GM12878 (cell line): ENCODE measurements around the gene OR1B1. TPM values are rescaled to one million over a fixed set of nuclear protein-coding genes. Genes with fewer than 3 reads are reported as not detected.
A peak's percentile ranks its signal among the peaks of the same experiment; 100 is the strongest.

Source experiments
- ATAC-seq: fragments of 200-7000 bp; cut with Tn5 transposase; 3 replicates; pipeline ENCODE4 v1.9.1; 2020; ENCODE audit warnings: mild to moderate bottlenecking, moderate library complexity
- BruUV-seq: library from RNA; stranded (reverse); fragments of 400-500 nt; replicated peaks from 2 replicates; lab custom pipeline; 2021; lab: Mats Ljungman, UMichigan
- CTCF ChIA-PET: fragments of 300-600 bp; sonication (Branson Sonifier 250); formaldehyde crosslinking; extraction: SDS; loops from one replicate; lab custom pipeline; 2021; ENCODE audit warnings: inconsistent platforms; lab: Yijun Ruan, JAX
- POLR2A ChIA-PET: fragments of 350-600 bp; formaldehyde crosslinking; extraction: SDS; loops from one replicate; lab custom pipeline; 2021; ENCODE audit warnings: inconsistent platforms; lab: Charles Lee
- RAD21 ChIA-PET: fragments of 300-600 bp; sonication (Branson Sonifier 250); formaldehyde crosslinking; loops from one replicate; lab custom pipeline; 2023; ENCODE audit warnings: antibody characterized with exemption; ENCODE audit not compliant: unreplicated experiment; lab: Charles Lee
- SMC1A ChIA-PET: fragments of 300-600 bp; sonication (Branson Sonifier 250); formaldehyde crosslinking; loops from one replicate; lab custom pipeline; 2023; ENCODE audit not compliant: unreplicated experiment, uncharacterized antibody; lab: Charles Lee
- DNase-seq: peaks from one replicate; pipeline ENCODE4 v3.0.0-alpha.2; 2011; ENCODE audit warnings: low read depth, low spot score
- FAIRE-seq: peaks from 3 replicates; lab custom pipeline; 2011; peaks lifted over from hg19 to GRCh38; lab: Jason Lieb, UNC
- H2AFZ ChIP-seq: 2 replicates; pipeline ENCODE4 v1.6.0; 2011; ENCODE audit warnings: low read depth, low read length, control low read depth; ENCODE audit not compliant: control insufficient read depth
- H3K27ac ChIP-seq: 2 replicates; pipeline ENCODE4 v1.5.1; 2011; ENCODE audit warnings: control low read depth; ENCODE audit not compliant: control insufficient read depth, insufficient read depth
- H3K27me3 ChIP-seq, 2 experiments: replicated peaks in 1 of 2; 2 replicates each; pipeline versions ENCODE4 v1.6.0 to v1.6.1; 2011; ENCODE audit warnings: low read length in 1 of 2; ENCODE audit not compliant: control insufficient read depth in 2 of 2, insufficient read depth in 2 of 2
- H3K36me3 ChIP-seq, 2 experiments: 2 replicates each; pipeline ENCODE4 v1.5.1; 2011; ENCODE audit warnings: low read length in 1 of 2; ENCODE audit not compliant: control insufficient read depth in 2 of 2, insufficient read depth in 2 of 2
- H3K4me1 ChIP-seq: 2 replicates; pipeline ENCODE4 v1.6.1; 2011; ENCODE audit warnings: mild to moderate bottlenecking, low read length, moderate library complexity, mixed read lengths; ENCODE audit not compliant: control insufficient read depth, insufficient read depth
- H3K4me2 ChIP-seq: 2 replicates; pipeline ENCODE4 v1.6.0; 2011; ENCODE audit warnings: control low read depth; ENCODE audit not compliant: control insufficient read depth, insufficient read depth
- H3K4me3 ChIP-seq: fragments of 200-600 bp; sonication (generic); 2 replicates; pipeline ENCODE4 v1.5.1; 2016
- H3K79me2 ChIP-seq: 2 replicates; pipeline ENCODE4 v1.6.0; 2011; ENCODE audit warnings: low read length; ENCODE audit not compliant: control insufficient read depth, insufficient read depth
- H3K9ac ChIP-seq: 2 replicates; pipeline ENCODE4 v1.8.0; 2011; ENCODE audit warnings: low read length, control low read depth, mixed read lengths; ENCODE audit not compliant: control insufficient read depth, insufficient read depth
- H3K9me3 ChIP-seq: replicated peaks from 3 replicates; pipeline ENCODE4 v1.5.1; 2011; ENCODE audit warnings: mild to moderate bottlenecking, low read length; ENCODE audit not compliant: control insufficient read depth, insufficient read depth
- H4K20me1 ChIP-seq: 2 replicates; pipeline ENCODE4 v1.6.0; 2011; ENCODE audit not compliant: control insufficient read depth, insufficient read depth
- CBX5 ChIP-seq: sonication (generic); IDR thresholded peaks from 2 replicates; pipeline ENCODE4 v1.6.1; 2016; ENCODE audit warnings: low read depth, moderate library complexity, mild to moderate bottlenecking, inconsistent platforms
- in situ Hi-C: fragments of 300-500 bp; cut with MboI; formaldehyde crosslinking; loops from 9 replicates; pipeline ENCODE4 v1.14.3; 2018; ENCODE audit warnings: mixed read lengths
- intact Hi-C: fragments of 100-400 bp; cut with micrococcal nuclease; formaldehyde crosslinking; loops from one replicate; pipeline ENCODE4 v1.14.2; 2022; ENCODE audit not compliant: unreplicated experiment
- polyA plus RNA-seq, 11 experiments: library from polyadenylated mRNA; depleted of rRNA in 4 of 11; unstranded in 6 of 11; stranded (reverse) in 5 of 11; fragments of >200 nt; fragmentation: Nextera tagmentation in 4 of 11; fragmentation: Illumina TruSeq in 1 of 11; extraction: Ambion mirVana in 4 of 11; extraction: Trizol in 1 of 11; gene quantifications; 1 replicate in 1 of 11; 2 replicates in 10 of 11; pipeline versions ENCODE4 v1.2.1 to v1.2.3, GENCODE V29; 2011 to 2016; ENCODE audit warnings: inconsistent platforms in 2 of 11, missing spikeins in 2 of 11, low read depth in 1 of 11
- total RNA-seq, 4 experiments: library from RNA; depleted of rRNA in 3 of 4; stranded (reverse); fragments of >200 nt in 3 of 4; fragmentation: Illumina TruSeq in 1 of 4; extraction: Trizol in 1 of 4; gene quantifications; 2 replicates each; pipeline versions ENCODE4 v1.2.1 to v1.2.3, GENCODE V29; 2013 to 2021
- TF ChIP-seq, protein P1 (sequence below): IDR thresholded peaks from 2 replicates; pipeline ENCODE4 v1.6.1; 2012; ENCODE audit warnings: improper control_type of control experiment, low read depth, low read length; ENCODE audit not compliant: insufficient replicate concordance
- TF ChIP-seq, protein P2 (sequence below): fragments of 150-350 bp; IDR thresholded peaks from 2 replicates; pipeline ENCODE4 v1.6.1; 2016; ENCODE audit warnings: low read depth, low read length

OR1B1 gene
- total and polyA plus RNA-seq, 10 of the 15 experiments (the other 5 are each of a cell fraction or from before 2014, with no cell fraction given): not detected

DNA sequence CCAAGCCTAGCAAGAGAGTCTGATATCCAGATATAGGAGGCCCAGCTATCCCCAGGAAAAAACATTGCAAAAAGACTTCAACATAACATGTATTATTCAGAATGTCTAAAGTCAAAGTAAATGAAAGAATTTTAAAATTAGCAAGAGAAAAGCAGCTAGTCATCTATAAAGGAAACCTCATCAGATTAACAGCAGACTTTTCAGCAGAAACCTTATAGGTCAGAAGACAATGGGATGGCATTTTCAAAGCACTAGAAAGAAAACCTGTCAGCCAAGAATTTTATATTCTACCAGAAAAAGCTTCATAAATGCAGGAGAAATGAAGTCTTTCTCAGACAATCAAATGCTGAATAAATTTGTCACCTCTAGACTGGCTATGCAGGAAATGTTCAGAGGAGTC is 27.4 kb upstream of the OR1B1 start:
- H3K4me1 ChIP-seq: no peaks in the 10 kb centered on the region
- DNase-seq (no peak), FAIRE-seq (no peak), ATAC-seq (no peak)
- BruUV-seq: no TSS peak
- H3K27ac ChIP-seq: no peak overlapping the region
- no peaks in the 10 kb centered on the region for H3K27me3 ChIP-seq
- H3K4me2 ChIP-seq: no peak overlapping the region
- SMC1A ChIA-PET: no interaction called here
- intact Hi-C loops: no loop called here
- H4K20me1 ChIP-seq: no peaks in the 10 kb centered on the region
- no peak overlapping the region for H2AFZ ChIP-seq
- no peak overlapping the region for H3K9ac ChIP-seq
- in situ Hi-C loops: no loop called here
- no peaks in the 10 kb centered on the region for H3K79me2 ChIP-seq
- POLR2A ChIA-PET: no interaction called here
- TF ChIP-seq, protein P1, sequence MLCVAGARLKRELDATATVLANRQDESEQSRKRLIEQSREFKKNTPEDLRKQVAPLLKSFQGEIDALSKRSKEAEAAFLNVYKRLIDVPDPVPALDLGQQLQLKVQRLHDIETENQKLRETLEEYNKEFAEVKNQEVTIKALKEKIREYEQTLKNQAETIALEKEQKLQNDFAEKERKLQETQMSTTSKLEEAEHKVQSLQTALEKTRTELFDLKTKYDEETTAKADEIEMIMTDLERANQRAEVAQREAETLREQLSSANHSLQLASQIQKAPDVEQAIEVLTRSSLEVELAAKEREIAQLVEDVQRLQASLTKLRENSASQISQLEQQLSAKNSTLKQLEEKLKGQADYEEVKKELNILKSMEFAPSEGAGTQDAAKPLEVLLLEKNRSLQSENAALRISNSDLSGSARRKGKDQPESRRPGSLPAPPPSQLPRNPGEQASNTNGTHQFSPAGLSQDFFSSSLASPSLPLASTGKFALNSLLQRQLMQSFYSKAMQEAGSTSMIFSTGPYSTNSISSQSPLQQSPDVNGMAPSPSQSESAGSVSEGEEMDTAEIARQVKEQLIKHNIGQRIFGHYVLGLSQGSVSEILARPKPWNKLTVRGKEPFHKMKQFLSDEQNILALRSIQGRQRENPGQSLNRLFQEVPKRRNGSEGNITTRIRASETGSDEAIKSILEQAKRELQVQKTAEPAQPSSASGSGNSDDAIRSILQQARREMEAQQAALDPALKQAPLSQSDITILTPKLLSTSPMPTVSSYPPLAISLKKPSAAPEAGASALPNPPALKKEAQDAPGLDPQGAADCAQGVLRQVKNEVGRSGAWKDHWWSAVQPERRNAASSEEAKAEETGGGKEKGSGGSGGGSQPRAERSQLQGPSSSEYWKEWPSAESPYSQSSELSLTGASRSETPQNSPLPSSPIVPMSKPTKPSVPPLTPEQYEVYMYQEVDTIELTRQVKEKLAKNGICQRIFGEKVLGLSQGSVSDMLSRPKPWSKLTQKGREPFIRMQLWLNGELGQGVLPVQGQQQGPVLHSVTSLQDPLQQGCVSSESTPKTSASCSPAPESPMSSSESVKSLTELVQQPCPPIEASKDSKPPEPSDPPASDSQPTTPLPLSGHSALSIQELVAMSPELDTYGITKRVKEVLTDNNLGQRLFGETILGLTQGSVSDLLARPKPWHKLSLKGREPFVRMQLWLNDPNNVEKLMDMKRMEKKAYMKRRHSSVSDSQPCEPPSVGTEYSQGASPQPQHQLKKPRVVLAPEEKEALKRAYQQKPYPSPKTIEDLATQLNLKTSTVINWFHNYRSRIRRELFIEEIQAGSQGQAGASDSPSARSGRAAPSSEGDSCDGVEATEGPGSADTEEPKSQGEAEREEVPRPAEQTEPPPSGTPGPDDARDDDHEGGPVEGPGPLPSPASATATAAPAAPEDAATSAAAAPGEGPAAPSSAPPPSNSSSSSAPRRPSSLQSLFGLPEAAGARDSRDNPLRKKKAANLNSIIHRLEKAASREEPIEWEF: no peak
- TF ChIP-seq, protein P2, sequence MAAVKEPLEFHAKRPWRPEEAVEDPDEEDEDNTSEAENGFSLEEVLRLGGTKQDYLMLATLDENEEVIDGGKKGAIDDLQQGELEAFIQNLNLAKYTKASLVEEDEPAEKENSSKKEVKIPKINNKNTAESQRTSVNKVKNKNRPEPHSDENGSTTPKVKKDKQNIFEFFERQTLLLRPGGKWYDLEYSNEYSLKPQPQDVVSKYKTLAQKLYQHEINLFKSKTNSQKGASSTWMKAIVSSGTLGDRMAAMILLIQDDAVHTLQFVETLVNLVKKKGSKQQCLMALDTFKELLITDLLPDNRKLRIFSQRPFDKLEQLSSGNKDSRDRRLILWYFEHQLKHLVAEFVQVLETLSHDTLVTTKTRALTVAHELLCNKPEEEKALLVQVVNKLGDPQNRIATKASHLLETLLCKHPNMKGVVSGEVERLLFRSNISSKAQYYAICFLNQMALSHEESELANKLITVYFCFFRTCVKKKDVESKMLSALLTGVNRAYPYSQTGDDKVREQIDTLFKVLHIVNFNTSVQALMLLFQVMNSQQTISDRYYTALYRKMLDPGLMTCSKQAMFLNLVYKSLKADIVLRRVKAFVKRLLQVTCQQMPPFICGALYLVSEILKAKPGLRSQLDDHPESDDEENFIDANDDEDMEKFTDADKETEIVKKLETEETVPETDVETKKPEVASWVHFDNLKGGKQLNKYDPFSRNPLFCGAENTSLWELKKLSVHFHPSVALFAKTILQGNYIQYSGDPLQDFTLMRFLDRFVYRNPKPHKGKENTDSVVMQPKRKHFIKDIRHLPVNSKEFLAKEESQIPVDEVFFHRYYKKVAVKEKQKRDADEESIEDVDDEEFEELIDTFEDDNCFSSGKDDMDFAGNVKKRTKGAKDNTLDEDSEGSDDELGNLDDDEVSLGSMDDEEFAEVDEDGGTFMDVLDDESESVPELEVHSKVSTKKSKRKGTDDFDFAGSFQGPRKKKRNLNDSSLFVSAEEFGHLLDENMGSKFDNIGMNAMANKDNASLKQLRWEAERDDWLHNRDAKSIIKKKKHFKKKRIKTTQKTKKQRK: no peak
- 0 out of 2 replicates have a peak, but pooled peaks have one; percentile 40 for TF ChIP-seq CBX5
- H3K36me3 ChIP-seq: no peaks in the 10 kb centered on the region
- RAD21 ChIA-PET: no interaction called here
- CTCF ChIA-PET: no interaction called here
- no peak overlapping the region for H3K4me3 ChIP-seq
- no peaks in the 10 kb centered on the region for H3K9me3 ChIP-seq
